Gastrocnemius medialis (tissue), 4 donors: ENCODE measurements around the gene GNG7. TPM values are rescaled to one million over a fixed set of nuclear protein-coding genes. Genes with fewer than 3 reads are reported as not detected.
"Not testable (repeated sequence)": the region's sequence is repeated elsewhere in the genome, so short reads cannot be mapped to it uniquely, and the experiment has no call there.

Source experiments
- ATAC-seq, 2 donors: fragments of 150-250 bp; one replicate each; pipeline ENCODE4 v1.9.1; 2016
- DNase-seq, 2 donors: peaks; one replicate each; pipeline ENCODE4 v3.0.0-alpha.2; 2019
- H3K27ac ChIP-seq, 4 donors: fragments of 200-600 bp; sonication (generic); 1 replicate in 1 of 4; 2 replicates in 3 of 4; pipeline ENCODE4 v1.5.1; 2016 to 2018; ENCODE audit warnings: mild to moderate bottlenecking in 2 of 4, moderate library complexity in 1 of 4
- H3K27me3 ChIP-seq, 3 donors: fragments of 200-600 bp; sonication (generic) in 2 of 3; 1 replicate in 1 of 3; 2 replicates in 2 of 3; pipeline versions ENCODE4 v1.5.1 to v1.6.0; 2016 to 2019; ENCODE audit warnings: mild to moderate bottlenecking in 1 of 3, moderate library complexity in 1 of 3
- H3K36me3 ChIP-seq, 2 donors: fragments of 200-600 bp; sonication (generic) in 1 of 2; one replicate each; pipeline ENCODE4 v1.5.1; 2017 to 2018
- H3K4me1 ChIP-seq, 2 donors: fragments of 200-600 bp; sonication (generic) in 1 of 2; one replicate each; pipeline ENCODE4 v1.5.1; 2016 to 2017; ENCODE audit warnings: mild to moderate bottlenecking in 2 of 2
- H3K4me3 ChIP-seq, 4 donors: fragments of 200-600 bp; sonication (generic) in 3 of 4; 1 replicate in 1 of 4; 2 replicates in 3 of 4; pipeline ENCODE4 v1.5.1; 2016 to 2019; ENCODE audit warnings: mild to moderate bottlenecking in 2 of 4
- H3K9me3 ChIP-seq, 3 donors: fragments of 200-600 bp; sonication (generic) in 2 of 3; 1 replicate in 1 of 3; 2 replicates in 2 of 3; pipeline ENCODE4 v1.5.1; 2016 to 2019
- CTCF ChIP-seq, 5 experiments: fragments of 450-650 bp in 3 of 5; fragments of 200-600 bp in 2 of 5; sonication (generic) in 2 of 5; IDR thresholded peaks in 4 of 5; conservative IDR thresholded peaks in 1 of 5; 1 replicate in 4 of 5; 2 replicates in 1 of 5; pipeline ENCODE4 v1.5.1; 2016 to 2019; ENCODE audit warnings: antibody characterized with exemption in 5 of 5, mild to moderate bottlenecking in 3 of 5, moderate library complexity in 3 of 5
- POLR2A ChIP-seq, 2 donors: fragments of 450-650 bp; IDR thresholded peaks; one replicate each; pipeline ENCODE4 v1.6.1; 2017; ENCODE audit warnings: antibody characterized with exemption in 2 of 2, mild to moderate bottlenecking in 2 of 2, moderate library complexity in 2 of 2
- in situ Hi-C, 4 donors: fragments of 200-750 bp; cut with MboI; loops; one replicate each; pipeline versions ENCODE4 v1.15.0 to v1.8.0; 2017; ENCODE audit warnings: low sequenced_read_pairs in 4 of 4
- intact Hi-C: fragments of 100-400 bp; cut with DNase I; formaldehyde crosslinking; loops from one replicate; pipeline ENCODE4 v1.15.1; 2023; ENCODE audit warnings: low total_unique reads
- total RNA-seq, 4 donors: library from RNA; depleted of rRNA; stranded (reverse); fragments of >200 nt; gene quantifications; one replicate each; pipeline versions ENCODE4 v1.1.0 to v1.2.3, GENCODE V29; 2016

The GNG7 gene
- total RNA-seq, 4 donors from 2014 or later, result 0.46 to 1.1 (median 0.62) TPM

- Histone ChIP-seq H3K4me3 (no peak overlapping the region), H3K9me3 (no peaks in the 10 kb centered on the region), H3K36me3 (no peaks in the 10 kb centered on the region), H3K4me1 (peaks cover 0 to 4% of the 10 kb centered on the region in 2 donors), H3K27me3 (no peaks in the 10 kb centered on the region), H3K27ac (no peak overlapping the region)
- DNase-seq (no peak), ATAC-seq (no peak)
- in situ Hi-C loops, result no loop called here
- TF ChIP-seq CTCF (IDR thresholded peaks at IDR 0.05 in 4 of 5, conservative IDR thresholded peaks at IDR 0.05 in 1 of 5), result no peak
- TF ChIP-seq POLR2A (IDR thresholded peaks at IDR 0.05), result no peak
- intact Hi-C loops, result no loop called here
These were observed 168.0 kb downstream of the GNG7 start for GRCh38 chr19:2534423-2535013.

GRCh38 chr19:2533686-2534422 lies 168.6 kb downstream of the GNG7 start:
- intact Hi-C loops (no loop called here), in situ Hi-C loops (no loop called here)
- no peak for DNase-seq
- H3K36me3 ChIP-seq, result no peaks in the 10 kb centered on the region
- no peak for TF ChIP-seq CTCF (IDR thresholded peaks at IDR 0.05 in 4 of 5, conservative IDR thresholded peaks at IDR 0.05 in 1 of 5)
- no peak for TF ChIP-seq POLR2A (IDR thresholded peaks at IDR 0.05)
- no peak for ATAC-seq
- H3K9me3 ChIP-seq, result no peaks in the 10 kb centered on the region
- H3K4me1 ChIP-seq, result peaks cover 3 to 9% of the 10 kb centered on the region in 2 donors
- H3K4me3 ChIP-seq, result no peak overlapping the region
- no peak overlapping the region for H3K27ac ChIP-seq
- no peaks in the 10 kb centered on the region for H3K27me3 ChIP-seq

GRCh38 chr19:2533072-2533425 lies 169.4 kb downstream of the GNG7 start:
- no peak overlapping the region for H3K27ac ChIP-seq
- no peak overlapping the region for H3K4me3 ChIP-seq
- ATAC-seq (no peak), DNase-seq (no peak)
- no peaks in the 10 kb centered on the region for H3K36me3 ChIP-seq
- TF ChIP-seq POLR2A (IDR thresholded peaks at IDR 0.05) (no peak), CTCF (IDR thresholded peaks at IDR 0.05 in 4 of 5, conservative IDR thresholded peaks at IDR 0.05 in 1 of 5) (no peak)
- no peaks in the 10 kb centered on the region for H3K9me3 ChIP-seq
- H3K27me3 ChIP-seq, result no peaks in the 10 kb centered on the region
- intact Hi-C loops (no loop called here), in situ Hi-C loops (no loop called here)
- peaks cover 3 to 10% of the 10 kb centered on the region in 2 donors for H3K4me1 ChIP-seq

- in situ Hi-C loops, result no loop called here
- Histone ChIP-seq H3K36me3 (no peaks in the 10 kb centered on the region), H3K4me3 (no peak overlapping the region), H3K4me1 (peaks cover 3 to 10% of the 10 kb centered on the region in 2 donors), H3K9me3 (no peaks in the 10 kb centered on the region), H3K27ac (no peak overlapping the region), H3K27me3 (no peaks in the 10 kb centered on the region)
- ATAC-seq (no peak), DNase-seq (no peak)
- intact Hi-C loops, result no loop called here
- TF ChIP-seq CTCF (IDR thresholded peaks at IDR 0.05 in 4 of 5, conservative IDR thresholded peaks at IDR 0.05 in 1 of 5) (no peak), POLR2A (IDR thresholded peaks at IDR 0.05) (no peak)
These were observed 170.0 kb downstream of the GNG7 start for GRCh38 chr19:2532252-2533071.

- in situ Hi-C loops, H3K27me3 ChIP-seq, H3K36me3 ChIP-seq, H3K4me3 ChIP-seq, DNase-seq, H3K9me3 ChIP-seq, intact Hi-C loops, ATAC-seq: not testable (repeated sequence)
- peak overlapping the region in 3 of 4 donors; percentile 36 to 38 (median 36) for H3K27ac ChIP-seq
- H3K4me1 ChIP-seq, result peaks cover 12 to 16% of the 10 kb centered on the region in 2 donors
These were observed 172.6 kb downstream of the GNG7 start for GRCh38 chr19:2529942-2530341.
